Stimulated activated naive CD8-positive, alpha-beta T cell treated with anti-CD3 and anti-CD28 coated beads, Interleukin-15, Interleukin-2, amounts not matched to agents 100 U/mL and 50 U/mL, for 24 hours (primary cell): ENCODE measurements around the gene TRPM7.
A peak's percentile ranks its signal among the peaks of the same experiment; 100 is the strongest.
"Not testable (repeated sequence)": the region's sequence is repeated elsewhere in the genome, so short reads cannot be mapped to it uniquely, and the experiment has no call there.

Experiments used
- ATAC-seq: fragments of 150-1000 bp; cut with Tn5 transposase; one replicate; pipeline ENCODE4 v1.10.0; 2021
- DNase-seq: peaks from one replicate; pipeline ENCODE4 v3.0.0; 2021

The TRPM7 gene

GRCh38 chr15:50576166-50576565 lies 110.4 kb downstream of the TRPM7 start:
- no peak for ATAC-seq

GRCh38 chr15:50573842-50574241 lies 112.8 kb downstream of the TRPM7 start:
- not testable (repeated sequence) for ATAC-seq, DNase-seq

More at GRCh38 chr15:50576166-50576565, 110.4 kb downstream of the TRPM7 start:
- no peak for DNase-seq

- DNase-seq (no peak), ATAC-seq (peak; percentile 66)
Measured at GRCh38 chr15:50563756-50564155, 122.8 kb downstream of the TRPM7 start.

- ATAC-seq, result peak; percentile 71
- DNase-seq, result no peak
Measured at GRCh38 chr15:50562735-50563640, 123.6 kb downstream of the TRPM7 start.

- no peak for ATAC-seq
- no peak for DNase-seq
Measured at GRCh38 chr15:50558012-50558411, 128.6 kb downstream of the TRPM7 start.

- ATAC-seq (peak; percentile 37), DNase-seq (no peak)
Measured at GRCh38 chr15:50556642-50557371, 129.8 kb downstream of the TRPM7 start.

- DNase-seq (no peak), ATAC-seq (no peak)
Measured at GRCh38 chr15:50552238-50552637, 134.4 kb downstream of the TRPM7 start.

- no peak for ATAC-seq
- no peak for DNase-seq
Measured at GRCh38 chr15:50549326-50549725, 137.3 kb downstream of the TRPM7 start.

- ATAC-seq, result no peak
- DNase-seq, result no peak
Measured at GRCh38 chr15:50546566-50546965, 140.0 kb downstream of the TRPM7 start, which contains the start of gene USP50. TSS of gene USP50 (minus strand) at chr15:50546666. CDS start at chr15:50546525, 141 bp downstream.

- DNase-seq, result no peak
- no peak for ATAC-seq
Measured at GRCh38 chr15:50544368-50544767, 142.2 kb downstream of the TRPM7 start.

GRCh38 chr15:50543556-50543955 lies 143.0 kb downstream of the TRPM7 start:
- DNase-seq (no peak), ATAC-seq (no peak)

- DNase-seq (no peak), ATAC-seq (no peak)
Measured at GRCh38 chr15:50542887-50543210, 143.7 kb downstream of the TRPM7 start.

- no peak for DNase-seq
- ATAC-seq, result peak; percentile 68
Measured at GRCh38 chr15:50531766-50532165, 154.8 kb downstream of the TRPM7 start.

- no peak for ATAC-seq
- no peak for DNase-seq
Measured at GRCh38 chr15:50531163-50531562, 155.4 kb downstream of the TRPM7 start.

GRCh38 chr15:50523851-50524251 lies 162.7 kb downstream of the TRPM7 start:
- DNase-seq (no peak), ATAC-seq (no peak)

GRCh38 chr15:50519740-50520425 lies 166.7 kb downstream of the TRPM7 start:
- DNase-seq (no peak), ATAC-seq (no peak)

- no peak for ATAC-seq
Measured at GRCh38 chr15:50513001-50513400, 173.6 kb downstream of the TRPM7 start.

More at GRCh38 chr15:50513001-50513400, 173.6 kb downstream of the TRPM7 start:
- DNase-seq, result no peak
